Measurements from ENCODE around the gene GJB4. TPM values are rescaled to one million over a fixed set of nuclear protein-coding genes. Genes with fewer than 3 reads are reported as not detected.
A peak's percentile ranks its signal among the peaks of the same experiment; 100 is the strongest.

Gene GJB4
- polyA plus RNA-seq, 4 donors, result 0.13 to 0.18 TPM; not detected in 2

GRCh38 chr1:34776911-34777310, 17.4 kb downstream of the GJB4 start:
- DNase-seq (ENCODE audit: low read depth in 4 of 4, low spot score in 3 of 4), result no peak

DNA sequence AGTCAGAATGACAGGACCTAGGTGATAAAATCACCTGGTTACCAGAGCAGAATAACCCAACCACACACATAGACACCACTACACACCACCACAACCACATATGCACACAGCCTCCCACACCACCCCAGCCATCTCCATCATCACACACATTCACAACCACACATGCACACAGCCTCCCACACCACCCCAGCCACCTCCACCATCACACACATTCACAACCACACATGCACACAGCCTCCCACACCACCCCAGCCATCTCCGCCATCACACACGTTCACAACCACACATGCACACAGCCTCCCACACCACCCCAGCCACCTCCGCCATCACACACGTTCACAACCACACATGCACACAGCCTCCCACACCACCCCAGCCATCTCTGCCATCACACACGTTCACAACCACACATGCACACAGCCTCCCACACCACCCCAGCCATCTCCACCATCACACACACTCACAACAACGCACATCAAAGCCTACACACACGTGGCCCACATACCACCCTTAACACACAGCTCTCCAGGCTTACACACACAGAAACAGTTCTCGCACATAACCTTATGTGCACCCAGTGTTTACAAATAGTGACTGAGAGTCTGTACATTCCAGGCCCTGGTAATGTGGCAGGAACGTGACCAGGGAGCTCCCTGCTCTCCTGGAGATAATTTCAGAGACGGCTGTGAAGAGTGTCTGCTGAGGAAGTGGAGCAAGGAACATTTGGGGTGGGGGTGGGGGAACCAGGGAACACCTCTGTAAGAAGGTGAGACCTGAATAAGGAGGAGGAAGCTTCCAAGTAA, 18.2 kb downstream of the GJB4 start:
- DNase-seq (ENCODE audit: low read depth in 4 of 4, low spot score in 3 of 4), result no peak

DNA sequence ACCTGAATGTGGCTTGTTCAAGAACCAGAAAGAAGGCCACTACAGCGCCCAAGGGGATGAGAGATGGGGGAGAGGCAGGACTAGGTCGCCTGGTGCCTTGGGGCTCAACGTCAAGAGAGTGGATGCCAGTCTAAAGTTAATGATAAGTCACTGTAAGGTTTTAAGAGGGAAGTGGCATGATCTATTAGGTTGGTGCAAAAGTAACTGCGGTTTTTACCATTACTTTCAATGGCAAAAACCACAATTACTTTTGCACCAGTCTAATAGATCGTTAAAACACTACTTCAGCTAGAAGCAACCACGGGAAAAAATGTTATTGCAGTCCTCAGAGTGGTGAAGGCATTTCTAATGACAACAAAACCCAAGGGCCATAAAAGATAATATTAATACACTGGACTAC, 18.8 kb downstream of the GJB4 start:
- DNase-seq (ENCODE audit: low read depth in 4 of 4, low spot score in 3 of 4), result no peak

DNA sequence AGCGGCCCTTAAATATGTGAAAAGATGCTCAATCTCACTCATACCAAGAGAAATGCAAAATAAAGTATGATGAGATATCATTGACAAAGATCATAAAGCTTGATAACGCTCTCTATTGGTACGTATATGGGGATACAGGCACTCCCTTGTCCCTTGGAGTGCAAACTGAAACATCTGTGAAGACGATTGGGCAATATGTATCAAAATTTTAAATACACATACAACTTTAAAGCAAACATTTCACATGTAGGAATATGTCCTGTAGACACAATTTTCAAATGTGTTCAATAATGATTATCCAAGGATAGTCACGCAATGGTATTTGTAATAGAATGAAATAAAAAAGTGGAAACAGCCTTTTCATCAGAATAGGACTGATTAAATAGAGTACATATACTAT, 19.5 kb downstream of the GJB4 start:
- DNase-seq (ENCODE audit: low read depth in 4 of 4, low spot score in 3 of 4), result no peak

DNA sequence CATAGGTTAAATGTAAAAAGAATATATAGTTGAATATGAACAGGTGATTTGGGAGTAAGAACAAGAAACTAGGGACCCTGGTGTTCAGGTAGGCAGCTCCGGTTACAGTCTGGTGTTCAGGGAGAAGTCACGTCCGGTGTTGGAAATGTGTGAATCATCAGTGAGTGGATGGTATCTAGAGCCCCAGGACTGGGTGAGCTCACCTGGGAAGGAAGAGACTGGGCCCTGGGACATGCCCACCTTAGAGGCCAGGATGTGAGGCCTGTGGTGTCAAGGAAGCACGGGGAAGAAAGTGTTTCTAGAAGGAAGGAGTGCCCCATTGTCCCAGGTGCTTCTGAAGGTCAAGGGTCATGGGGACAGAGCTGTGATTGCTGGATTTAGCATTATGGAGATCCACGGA, 20.0 kb downstream of the GJB4 start:
- DNase-seq (ENCODE audit: low read depth in 4 of 4, low spot score in 3 of 4), result no peak

- DNase-seq (ENCODE audit: low read depth in 4 of 4, low spot score in 3 of 4), result no peak
Measured at GRCh38 chr1:34779962-34780361, 20.4 kb downstream of the GJB4 start.

- DNase-seq (ENCODE audit: low read depth in 4 of 4, low spot score in 3 of 4), result no peak
Measured at GRCh38 chr1:34780528-34780927, 21.0 kb downstream of the GJB4 start.

DNA sequence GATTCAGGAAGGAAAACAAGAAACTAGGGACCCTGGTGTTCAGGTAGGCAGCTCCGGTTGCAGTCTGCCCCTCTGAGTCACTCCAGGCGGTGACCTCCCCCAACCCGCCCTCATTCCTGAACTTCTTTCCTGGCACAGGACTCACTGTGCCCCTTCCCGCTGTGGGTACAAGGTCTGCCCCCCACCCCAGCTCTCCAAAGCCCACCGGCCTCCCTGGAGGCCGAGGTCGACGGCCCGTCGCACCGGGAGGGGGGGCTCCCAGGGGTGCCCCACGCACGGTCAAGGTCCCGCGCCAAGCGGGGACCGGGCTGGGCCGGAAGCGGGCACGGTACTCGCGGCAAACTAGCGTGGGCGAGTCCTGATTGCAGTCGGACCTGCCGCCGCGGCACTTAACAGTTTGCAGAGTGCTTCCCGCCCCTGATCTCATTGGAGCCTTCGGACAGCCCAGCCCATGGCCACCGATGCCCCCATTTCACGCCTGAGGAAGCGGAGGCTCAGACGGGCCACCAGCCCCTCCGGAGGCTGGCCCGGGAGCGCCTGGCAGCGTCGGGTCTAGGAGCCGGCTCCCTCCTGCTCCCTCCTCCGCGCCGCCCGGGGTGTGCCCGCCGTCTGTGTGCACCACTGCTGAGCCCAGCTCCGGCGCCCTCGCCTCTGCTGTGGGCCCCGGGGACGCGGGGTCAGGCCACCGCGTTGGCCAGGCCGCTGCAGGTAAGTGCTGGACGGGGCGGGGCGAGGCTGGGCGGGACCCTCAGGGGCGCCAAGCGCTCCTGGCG, 21.7 kb downstream of the GJB4 start, which contains the start of gene GJB3:
Gene GJB3 (plus strand): TSS at position 144 of the 773 bp plus-strand sequence. CDS start 3,549 bp downstream, outside the sequence.
- DNase-seq (ENCODE audit: low read depth in 4 of 4, low spot score in 3 of 4), result no peak

DNA sequence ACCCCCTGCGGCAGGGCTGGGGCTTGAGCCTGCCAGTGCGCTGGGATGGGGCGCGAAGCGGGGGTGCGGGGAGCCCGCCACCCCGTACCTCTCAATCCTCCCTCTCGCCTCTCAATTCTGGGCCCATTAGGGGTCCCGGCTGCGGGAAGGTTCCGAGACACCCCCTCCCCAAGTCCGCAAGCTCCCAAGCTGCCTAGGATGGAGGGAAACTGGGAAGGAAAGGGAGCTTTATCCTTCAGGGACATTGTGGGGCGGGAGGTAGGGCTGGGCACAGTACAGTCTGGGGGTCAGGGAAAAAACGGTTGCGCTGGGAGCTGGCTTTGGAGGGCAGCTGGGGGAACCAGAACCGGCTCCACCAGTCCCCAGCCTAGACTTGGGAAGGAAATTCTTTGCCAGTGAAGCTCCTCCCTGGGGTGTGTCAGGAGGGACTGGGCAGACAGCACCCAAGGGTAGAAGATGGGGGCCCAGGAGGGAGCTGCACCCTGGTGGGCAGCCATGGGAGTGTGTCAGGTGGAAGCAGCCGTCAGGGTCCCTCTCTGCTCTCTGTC, 22.4 kb downstream of the GJB4 start:
- DNase-seq (ENCODE audit: low read depth in 4 of 4, low spot score in 3 of 4), result no peak

- DNase-seq (ENCODE audit: low read depth in 4 of 4, low spot score in 3 of 4), result no peak
Measured at GRCh38 chr1:34784751-34785221, 25.2 kb downstream of the GJB4 start.

DNA sequence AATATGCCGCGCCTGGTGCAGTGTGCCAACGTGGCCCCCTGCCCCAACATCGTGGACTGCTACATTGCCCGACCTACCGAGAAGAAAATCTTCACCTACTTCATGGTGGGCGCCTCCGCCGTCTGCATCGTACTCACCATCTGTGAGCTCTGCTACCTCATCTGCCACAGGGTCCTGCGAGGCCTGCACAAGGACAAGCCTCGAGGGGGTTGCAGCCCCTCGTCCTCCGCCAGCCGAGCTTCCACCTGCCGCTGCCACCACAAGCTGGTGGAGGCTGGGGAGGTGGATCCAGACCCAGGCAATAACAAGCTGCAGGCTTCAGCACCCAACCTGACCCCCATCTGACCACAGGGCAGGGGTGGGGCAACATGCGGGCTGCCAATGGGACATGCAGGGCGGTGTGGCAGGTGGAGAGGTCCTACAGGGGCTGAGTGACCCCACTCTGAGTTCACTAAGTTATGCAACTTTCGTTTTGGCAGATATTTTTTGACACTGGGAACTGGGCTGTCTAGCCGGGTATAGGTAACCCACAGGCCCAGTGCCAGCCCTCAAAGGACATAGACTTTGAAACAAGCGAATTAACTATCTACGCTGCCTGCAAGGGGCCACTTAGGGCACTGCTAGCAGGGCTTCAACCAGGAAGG, 25.8 kb downstream of the GJB4 start:
- DNase-seq (ENCODE audit: low read depth in 4 of 4, low spot score in 3 of 4), result no peak

GRCh38 chr1:34785875-34786470, 26.4 kb downstream of the GJB4 start:
- no peak for DNase-seq (ENCODE audit: low read depth in 4 of 4, low spot score in 3 of 4)

- DNase-seq (ENCODE audit: low read depth in 4 of 4, low spot score in 3 of 4), result peak; percentile 38 to 63 (median 46)
Measured at GRCh38 chr1:34786521-34787325, 27.2 kb downstream of the GJB4 start.

GRCh38 chr1:34787461-34788420, 28.2 kb downstream of the GJB4 start:
- DNase-seq (ENCODE audit: low read depth in 4 of 4, low spot score in 3 of 4), result no peak

DNA sequence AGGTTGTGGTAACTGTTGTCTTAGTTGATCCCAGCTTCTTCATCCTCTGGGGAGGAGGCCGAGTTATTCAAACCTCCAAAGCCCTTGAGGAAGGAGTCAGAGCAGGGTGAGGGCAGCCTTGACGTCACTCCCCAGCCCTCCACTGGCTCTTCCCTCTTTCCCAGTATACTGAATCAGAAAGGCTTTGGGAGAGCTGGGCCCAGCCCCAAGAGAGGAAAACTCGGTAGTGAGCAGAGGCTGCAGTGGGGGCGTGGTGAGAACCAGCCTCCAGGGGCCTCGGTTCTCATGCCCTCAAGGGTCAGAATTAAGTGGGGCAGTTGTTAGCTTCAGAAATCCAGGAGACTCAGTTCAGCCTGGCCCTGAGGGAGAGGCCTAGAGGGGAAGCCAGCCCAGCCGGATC, 31.4 kb downstream of the GJB4 start:
- no peak for DNase-seq (ENCODE audit: low read depth in 4 of 4, low spot score in 3 of 4)

DNA sequence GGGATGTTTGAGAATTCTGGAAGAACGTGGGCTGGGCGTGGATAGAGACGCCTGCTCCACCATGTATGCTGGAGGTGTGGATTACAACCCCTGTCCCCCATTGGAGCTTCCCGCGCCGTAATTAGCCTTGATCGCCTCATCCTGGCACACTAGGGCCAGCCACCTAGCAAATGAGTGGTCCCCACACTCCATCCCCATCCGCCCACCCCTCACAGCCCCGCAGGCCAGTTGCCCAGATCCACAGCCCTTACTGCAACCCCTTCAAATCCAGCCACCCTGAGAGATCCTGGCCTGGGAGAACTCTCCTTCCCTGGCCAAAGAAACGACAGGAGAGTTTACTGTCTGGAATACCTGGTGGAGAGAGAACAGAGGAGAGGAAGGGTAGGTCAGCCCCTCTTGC, 32.9 kb downstream of the GJB4 start:
- DNase-seq (ENCODE audit: low read depth in 4 of 4, low spot score in 3 of 4), result no peak

GRCh38 chr1:34792868-34793727, 33.6 kb downstream of the GJB4 start, which contains the start of gene GJA4:
GJA4 (plus strand) TSS chr1:34792999; CDS start chr1:34794214, 1,215 bp downstream.
- no peak for DNase-seq (ENCODE audit: low read depth in 4 of 4, low spot score in 3 of 4)

All from right renal pelvis (tissue), 4 donors.